Osteocyte (in vitro differentiated cells): Measurements from ENCODE around the gene CCT7. TPM values are rescaled to one million over a fixed set of nuclear protein-coding genes. Genes with fewer than 3 reads are reported as not detected.

Source experiments
- DNase-seq: peaks from one replicate; pipeline ENCODE4 v3.0.0; 2021; ENCODE audit warnings: mixed read lengths; ENCODE audit not compliant: unreplicated experiment; ENCODE audit errors: extremely low spot score
- H3K27ac Mint-ChIP-seq: one replicate; pipeline ENCODE4 v1.8.0; 2021; ENCODE audit warnings: mild to moderate bottlenecking, mixed read lengths; ENCODE audit not compliant: unreplicated experiment
- H3K27me3 Mint-ChIP-seq: one replicate; pipeline ENCODE4 v1.8.0; 2021; ENCODE audit warnings: mixed read lengths; ENCODE audit not compliant: unreplicated experiment
- H3K36me3 Mint-ChIP-seq: one replicate; pipeline ENCODE4 v1.8.0; 2021; ENCODE audit warnings: mixed read lengths; ENCODE audit not compliant: unreplicated experiment
- H3K4me1 Mint-ChIP-seq: one replicate; pipeline ENCODE4 v1.8.0; 2021; ENCODE audit warnings: mixed read lengths; ENCODE audit not compliant: unreplicated experiment
- H3K4me3 Mint-ChIP-seq: one replicate; pipeline ENCODE4 v1.8.0; 2021; ENCODE audit warnings: mild to moderate bottlenecking, moderate library complexity, mixed read lengths; ENCODE audit not compliant: unreplicated experiment
- H3K9me3 Mint-ChIP-seq: one replicate; pipeline ENCODE4 v1.8.0; 2021; ENCODE audit warnings: mixed read lengths; ENCODE audit not compliant: unreplicated experiment
- total RNA-seq: library from RNA; stranded (reverse); gene quantifications from 2 replicates; pipeline ENCODE4 v1.2.1, GENCODE V29; 2021
- TF ChIP-seq, protein P1 (sequence below): fragments of 200-600 bp; sonication (generic); IDR thresholded peaks from 2 replicates; pipeline ENCODE4 v1.5.0; 2021; ENCODE audit warnings: antibody characterized with exemption, mild to moderate bottlenecking, moderate library complexity

The CCT7 gene
- total RNA-seq, 1 donor from 2014 or later, result 216 TPM

DNA sequence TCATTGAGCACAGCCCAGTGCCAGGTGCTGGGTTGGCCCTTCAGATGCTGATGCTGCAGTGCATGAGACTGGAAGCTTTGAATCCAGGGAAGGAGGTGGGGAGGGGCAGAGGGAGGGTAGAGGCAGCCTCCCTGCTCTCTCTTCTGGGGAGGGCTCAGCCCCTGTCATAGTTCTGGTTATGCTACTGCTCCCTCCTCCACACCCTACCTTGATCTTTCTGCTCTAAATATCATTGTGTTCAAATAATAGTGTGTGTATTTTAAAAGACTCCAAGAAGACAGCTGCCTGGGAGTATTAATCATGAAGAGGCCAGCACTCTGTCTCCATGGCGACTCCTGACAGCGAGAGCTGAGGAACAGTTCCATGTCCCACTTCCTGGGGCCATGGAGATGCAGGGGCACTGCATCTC is 63.0 kb downstream of the CCT7 start:
- no peak for DNase-seq
- Mint-ChIP-seq H3K27ac (no peak overlapping the region), H3K36me3 (no peaks in the 10 kb centered on the region), H3K9me3 (no peaks in the 10 kb centered on the region), H3K27me3 (peaks cover 80% of the 10 kb centered on the region), H3K4me3 (no peak overlapping the region), H3K4me1 (peaks cover 2% of the 10 kb centered on the region)
- TF ChIP-seq, protein P1, sequence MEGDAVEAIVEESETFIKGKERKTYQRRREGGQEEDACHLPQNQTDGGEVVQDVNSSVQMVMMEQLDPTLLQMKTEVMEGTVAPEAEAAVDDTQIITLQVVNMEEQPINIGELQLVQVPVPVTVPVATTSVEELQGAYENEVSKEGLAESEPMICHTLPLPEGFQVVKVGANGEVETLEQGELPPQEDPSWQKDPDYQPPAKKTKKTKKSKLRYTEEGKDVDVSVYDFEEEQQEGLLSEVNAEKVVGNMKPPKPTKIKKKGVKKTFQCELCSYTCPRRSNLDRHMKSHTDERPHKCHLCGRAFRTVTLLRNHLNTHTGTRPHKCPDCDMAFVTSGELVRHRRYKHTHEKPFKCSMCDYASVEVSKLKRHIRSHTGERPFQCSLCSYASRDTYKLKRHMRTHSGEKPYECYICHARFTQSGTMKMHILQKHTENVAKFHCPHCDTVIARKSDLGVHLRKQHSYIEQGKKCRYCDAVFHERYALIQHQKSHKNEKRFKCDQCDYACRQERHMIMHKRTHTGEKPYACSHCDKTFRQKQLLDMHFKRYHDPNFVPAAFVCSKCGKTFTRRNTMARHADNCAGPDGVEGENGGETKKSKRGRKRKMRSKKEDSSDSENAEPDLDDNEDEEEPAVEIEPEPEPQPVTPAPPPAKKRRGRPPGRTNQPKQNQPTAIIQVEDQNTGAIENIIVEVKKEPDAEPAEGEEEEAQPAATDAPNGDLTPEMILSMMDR, result no peak

- TF ChIP-seq, protein P1, result no peak
- no peak overlapping the region for H3K27ac Mint-ChIP-seq
- peaks cover 80% of the 10 kb centered on the region for H3K27me3 Mint-ChIP-seq
- no peak overlapping the region for H3K4me3 Mint-ChIP-seq
- H3K36me3 Mint-ChIP-seq, result no peaks in the 10 kb centered on the region
- H3K4me1 Mint-ChIP-seq, result peaks cover 2% of the 10 kb centered on the region
- DNase-seq, result no peak
- no peaks in the 10 kb centered on the region for H3K9me3 Mint-ChIP-seq
Observed at GRCh38 chr2:73297586-73297985, 63.5 kb downstream of the CCT7 start.

GRCh38 chr2:73300926-73301325 is 66.8 kb downstream of the CCT7 start:
- Mint-ChIP-seq H3K36me3 (no peaks in the 10 kb centered on the region), H3K4me3 (no peak overlapping the region), H3K27ac (no peak overlapping the region), H3K27me3 (peaks cover 82% of the 10 kb centered on the region), H3K9me3 (no peaks in the 10 kb centered on the region), H3K4me1 (no peaks in the 10 kb centered on the region)
- TF ChIP-seq, protein P1, result no peak
- DNase-seq, result no peak

DNA sequence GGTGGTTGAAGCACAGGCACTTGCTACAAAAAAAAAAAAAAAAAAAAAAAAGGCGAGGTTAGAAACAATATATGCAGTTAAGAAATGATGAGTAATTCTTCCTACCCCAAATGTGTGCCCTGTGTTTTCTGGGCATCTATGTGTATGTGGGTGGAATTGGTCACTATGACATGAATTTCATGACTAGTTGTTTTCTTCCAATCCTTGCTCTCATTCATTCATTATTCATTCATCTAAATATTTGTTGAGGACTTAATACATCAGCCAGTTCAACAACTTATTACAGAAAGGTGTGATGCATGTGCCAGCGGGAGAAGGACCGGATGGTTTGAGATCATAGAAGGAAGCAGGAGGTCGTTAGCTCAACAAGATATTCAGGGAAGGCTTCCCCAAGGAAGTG is 67.5 kb downstream of the CCT7 start:
- Mint-ChIP-seq H3K36me3 (no peaks in the 10 kb centered on the region), H3K4me1 (no peaks in the 10 kb centered on the region), H3K27me3 (peaks cover 79% of the 10 kb centered on the region), H3K4me3 (no peak overlapping the region), H3K9me3 (no peaks in the 10 kb centered on the region), H3K27ac (no peak overlapping the region)
- TF ChIP-seq, protein P1, result no peak
- no peak for DNase-seq

Other genes starting within 250 kb of the CCT7 start
- gene SFXN5, start 162.6 kb upstream of the CCT7 start, total RNA-seq, result 9.8 and 12.7 TPM in 2 replicates
- gene RAB11FIP5, start 121.4 kb upstream of the CCT7 start, total RNA-seq, result 30.8 and 35.5 TPM in 2 replicates
- not detected in 2 replicates for gene NOTO, start 31.7 kb upstream of the CCT7 start, total RNA-seq
- gene SMYD5, start 20.1 kb upstream of the CCT7 start, total RNA-seq, result 17.1 and 18.7 TPM in 2 replicates
- 15.1 and 17.6 TPM in 2 replicates for gene PRADC1, start 1.1 kb upstream of the CCT7 start, total RNA-seq
- gene FBXO41, start 50.2 kb downstream of the CCT7 start, total RNA-seq, result 1.6 and 2.0 TPM in 2 replicates
- gene EGR4, start 59.2 kb downstream of the CCT7 start, total RNA-seq, result not detected in 2 replicates
- 18.5 and 22.7 TPM in 2 replicates for gene ALMS1, start 151.5 kb downstream of the CCT7 start, total RNA-seq